HG03108 (cell line): ENCODE measurements around the gene MMP24OS.
A peak's percentile ranks its signal among the peaks of the same experiment; 100 is the strongest.

Source experiments
- ATAC-seq: cut with Tn5 transposase; IDR thresholded peaks from one replicate; pipeline ENCODE4 v1.9.1; 2021; ENCODE audit warnings: moderate library complexity; ENCODE audit not compliant: unreplicated experiment

The MMP24OS gene

GRCh38 chr20:35306931-35307517, 29.1 kb upstream of the MMP24OS start:
- ATAC-seq: no peak

- no peak for ATAC-seq
These were observed 28.0 kb upstream of the MMP24OS start for GRCh38 chr20:35305682-35306556.

- ATAC-seq: no peak
These were observed 27.0 kb upstream of the MMP24OS start for GRCh38 chr20:35304956-35305355.

GRCh38 chr20:35303735-35304491, 26.0 kb upstream of the MMP24OS start:
- peak; percentile 49 for ATAC-seq

- ATAC-seq: no peak
These were observed 25.4 kb upstream of the MMP24OS start for GRCh38 chr20:35303382-35303734.

- no peak for ATAC-seq
These were observed 24.8 kb upstream of the MMP24OS start for GRCh38 chr20:35302421-35303335.

GRCh38 chr20:35301426-35301825, 23.5 kb upstream of the MMP24OS start:
- no peak for ATAC-seq

- ATAC-seq: no peak
These were observed 22.7 kb upstream of the MMP24OS start for GRCh38 chr20:35300469-35301262.

- no peak for ATAC-seq
These were observed 21.9 kb upstream of the MMP24OS start for GRCh38 chr20:35299780-35300179.

- no peak for ATAC-seq
These were observed 20.3 kb upstream of the MMP24OS start for GRCh38 chr20:35298264-35298663.

GRCh38 chr20:35297740-35298139, 19.8 kb upstream of the MMP24OS start:
- ATAC-seq: no peak

GRCh38 chr20:35297155-35297554, 19.2 kb upstream of the MMP24OS start:
- ATAC-seq: no peak

- ATAC-seq: no peak
These were observed 18.2 kb upstream of the MMP24OS start for GRCh38 chr20:35296101-35296554.

GRCh38 chr20:35295674-35296073, 17.8 kb upstream of the MMP24OS start:
- no peak for ATAC-seq

GRCh38 chr20:35295058-35295457, 17.1 kb upstream of the MMP24OS start:
- no peak for ATAC-seq

- no peak for ATAC-seq
These were observed 16.4 kb upstream of the MMP24OS start for GRCh38 chr20:35294293-35294685.

GRCh38 chr20:35293303-35294292, 15.7 kb upstream of the MMP24OS start:
- no peak for ATAC-seq

- ATAC-seq: no peak
These were observed 14.8 kb upstream of the MMP24OS start for GRCh38 chr20:35292504-35293285.
